ENCODE measurements around the gene NOC2L. TPM values are rescaled to one million over a fixed set of nuclear protein-coding genes. Genes with fewer than 3 reads are reported as not detected.
A peak's percentile ranks its signal among the peaks of the same experiment; 100 is the strongest.

NOC2L gene
- polyA plus RNA-seq, 2 donors: 60.8 to 67.4 TPM

GRCh38 chr1:940107-941014, 18.7 kb downstream of the NOC2L start:
- Histone ChIP-seq H3K27me3 (ENCODE audit: control insufficient read depth in 1 of 2, insufficient read depth in 2 of 2, low read length in 2 of 2) (peaks cover 0 to 39% of the 10 kb centered on the region in 2 donors), H3K4me1 (ENCODE audit: control insufficient read depth in 2 of 2, insufficient read depth in 2 of 2, low read length in 1 of 2) (peaks cover 13 to 29% of the 10 kb centered on the region in 2 donors), H3K4me3 (ENCODE audit: low read depth in 1 of 2, low read length in 2 of 2) (peak overlapping the region; percentile 21 to 22), H3K27ac (ENCODE audit: low read depth in 2 of 2, low read length in 1 of 2) (peak overlapping the region; percentile 26 to 47), H3K36me3 (ENCODE audit: control insufficient read depth in 2 of 2, insufficient read depth in 2 of 2, low read length in 1 of 2) (peaks cover 0 to 6% of the 10 kb centered on the region in 2 donors), H3K9me3 (ENCODE audit: control insufficient read depth in 2 of 2, insufficient read depth in 1 of 2, low read depth in 1 of 2, low read length in 1 of 2) (peaks cover 0 to 3% of the 10 kb centered on the region in 2 donors)
- 0 to 1% methylated on average over 50 to 86 of the region's 86 CpGs for WGBS, 2 donors

DNA sequence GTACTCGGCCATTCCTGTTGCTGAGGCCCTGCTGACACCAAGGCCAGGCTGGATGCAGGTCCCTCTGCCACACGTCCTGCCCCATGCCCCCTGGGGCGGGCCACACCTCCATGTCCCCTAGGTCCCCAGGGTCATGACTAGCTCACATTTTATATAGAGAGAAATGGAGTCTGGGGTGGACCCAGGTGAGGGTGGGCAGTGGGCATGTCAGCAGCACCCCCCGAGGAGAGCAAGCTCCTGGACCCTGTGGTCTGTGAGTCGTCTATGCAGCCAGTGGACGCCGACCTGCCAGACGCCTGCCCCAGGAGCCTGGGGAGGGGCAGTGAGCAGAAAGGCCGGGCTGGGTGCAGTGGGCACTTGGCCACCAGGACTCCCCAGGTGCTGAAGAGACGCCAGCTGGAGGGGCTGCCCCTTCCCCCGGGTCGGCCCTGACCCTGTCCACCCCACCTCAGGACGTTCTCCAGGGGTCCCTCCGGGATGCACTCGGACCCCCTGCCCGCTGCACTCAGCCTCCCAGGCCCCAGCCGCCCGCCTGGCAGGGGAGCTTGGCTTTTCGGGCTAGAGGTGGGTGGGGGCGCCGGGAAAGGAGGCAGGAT, 19.4 kb downstream of the NOC2L start:
- H3K4me3 ChIP-seq (ENCODE audit: low read depth in 1 of 2, low read length in 2 of 2): no peak overlapping the region
- H3K36me3 ChIP-seq (ENCODE audit: control insufficient read depth in 2 of 2, insufficient read depth in 2 of 2, low read length in 1 of 2): no peaks in the 10 kb centered on the region
- WGBS, 2 donors: 18 to 27% methylated on average over 19 to 21 of the region's 21 CpGs
- H3K27me3 ChIP-seq (ENCODE audit: control insufficient read depth in 1 of 2, insufficient read depth in 2 of 2, low read length in 2 of 2): peaks cover 0 to 42% of the 10 kb centered on the region in 2 donors
- peaks cover 13 to 35% of the 10 kb centered on the region in 2 donors for H3K4me1 ChIP-seq (ENCODE audit: control insufficient read depth in 2 of 2, insufficient read depth in 2 of 2, low read length in 1 of 2)
- H3K9me3 ChIP-seq (ENCODE audit: control insufficient read depth in 2 of 2, insufficient read depth in 1 of 2, low read depth in 1 of 2, low read length in 1 of 2): peaks cover 0 to 3% of the 10 kb centered on the region in 2 donors
- H3K27ac ChIP-seq (ENCODE audit: low read depth in 2 of 2, low read length in 1 of 2): no peak overlapping the region

DNA sequence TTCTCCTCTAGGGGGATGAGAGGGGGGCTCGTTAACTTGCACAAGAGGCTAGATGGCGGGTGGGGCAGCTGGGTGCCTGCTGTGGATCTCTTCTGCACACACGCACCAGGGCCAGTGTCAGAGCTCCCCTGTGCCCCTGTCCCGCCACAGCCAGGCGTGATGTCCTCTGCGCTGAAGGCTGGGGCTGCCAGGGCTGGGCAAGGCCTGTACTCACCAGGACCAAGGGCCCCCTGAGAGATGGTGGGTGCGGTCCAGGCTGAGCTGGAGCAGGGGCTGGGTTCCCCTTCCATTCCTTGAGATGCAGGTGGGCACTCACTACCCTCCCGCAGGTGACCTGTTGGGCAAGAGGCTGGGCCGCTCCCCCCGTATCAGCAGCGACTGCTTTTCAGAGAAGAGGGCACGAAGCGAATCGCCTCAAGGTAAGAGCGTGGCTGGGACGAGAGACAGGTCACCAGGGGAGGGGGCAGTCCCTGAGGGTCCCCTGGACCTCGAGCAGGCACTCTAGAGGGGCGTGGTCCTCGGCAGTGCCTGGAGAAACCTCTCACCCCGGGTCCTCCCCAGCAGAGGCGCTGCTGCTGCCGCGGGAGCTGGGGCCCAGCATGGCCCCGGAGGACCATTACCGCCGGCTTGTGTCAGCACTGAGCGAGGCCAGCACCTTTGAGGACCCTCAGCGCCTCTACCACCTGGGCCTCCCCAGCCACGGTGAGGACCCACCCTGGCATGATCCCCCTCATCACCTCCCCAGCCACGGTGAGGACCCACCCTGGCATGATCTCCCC, 20.2 kb downstream of the NOC2L start:
- 66 to 69% methylated on average over 22 to 30 of the region's 30 CpGs for WGBS, 2 donors
- Histone ChIP-seq H3K36me3 (ENCODE audit: control insufficient read depth in 2 of 2, insufficient read depth in 2 of 2, low read length in 1 of 2) (no peaks in the 10 kb centered on the region), H3K27me3 (ENCODE audit: control insufficient read depth in 1 of 2, insufficient read depth in 2 of 2, low read length in 2 of 2) (peaks cover 0 to 42% of the 10 kb centered on the region in 2 donors), H3K4me3 (ENCODE audit: low read depth in 1 of 2, low read length in 2 of 2) (no peak overlapping the region), H3K27ac (ENCODE audit: low read depth in 2 of 2, low read length in 1 of 2) (no peak overlapping the region), H3K4me1 (ENCODE audit: control insufficient read depth in 2 of 2, insufficient read depth in 2 of 2, low read length in 1 of 2) (peaks cover 13 to 35% of the 10 kb centered on the region in 2 donors), H3K9me3 (ENCODE audit: control insufficient read depth in 2 of 2, insufficient read depth in 1 of 2, low read depth in 1 of 2, low read length in 1 of 2) (peaks cover 0 to 3% of the 10 kb centered on the region in 2 donors)

- Histone ChIP-seq H3K9me3 (ENCODE audit: control insufficient read depth in 2 of 2, insufficient read depth in 1 of 2, low read depth in 1 of 2, low read length in 1 of 2) (peaks cover 0 to 3% of the 10 kb centered on the region in 2 donors), H3K27me3 (ENCODE audit: control insufficient read depth in 1 of 2, insufficient read depth in 2 of 2, low read length in 2 of 2) (peaks cover 0 to 42% of the 10 kb centered on the region in 2 donors), H3K4me3 (ENCODE audit: low read depth in 1 of 2, low read length in 2 of 2) (no peak overlapping the region), H3K27ac (ENCODE audit: low read depth in 2 of 2, low read length in 1 of 2) (no peak overlapping the region), H3K36me3 (ENCODE audit: control insufficient read depth in 2 of 2, insufficient read depth in 2 of 2, low read length in 1 of 2) (no peaks in the 10 kb centered on the region), H3K4me1 (ENCODE audit: control insufficient read depth in 2 of 2, insufficient read depth in 2 of 2, low read length in 1 of 2) (peaks cover 13 to 37% of the 10 kb centered on the region in 2 donors)
- WGBS, 2 donors: 51 to 66% methylated on average over 14 to 15 of the region's 15 CpGs
Measured at GRCh38 chr1:938088-938683, 20.9 kb downstream of the NOC2L start.

DNA sequence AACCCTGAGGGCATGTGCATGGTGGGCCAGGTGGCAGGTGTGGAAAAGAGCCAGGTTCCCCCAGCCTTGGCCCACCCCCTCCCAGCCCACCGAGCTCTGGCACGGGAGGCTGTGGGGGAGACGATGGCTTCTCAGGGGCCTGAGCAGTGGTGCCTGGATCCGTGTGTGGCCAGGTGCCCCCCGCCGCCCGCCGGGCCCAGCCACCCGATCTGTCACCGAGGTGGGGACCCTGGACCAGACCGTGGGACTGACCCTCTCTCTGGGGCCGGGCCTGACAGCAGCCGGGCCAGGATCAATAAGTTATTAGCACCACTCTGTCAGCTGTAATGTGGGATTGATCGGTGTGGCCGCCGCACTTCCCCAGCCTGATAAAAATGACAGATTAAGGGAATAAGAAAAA, 21.5 kb downstream of the NOC2L start:
- no peaks in the 10 kb centered on the region for H3K36me3 ChIP-seq (ENCODE audit: control insufficient read depth in 2 of 2, insufficient read depth in 2 of 2, low read length in 1 of 2)
- H3K27ac ChIP-seq (ENCODE audit: low read depth in 2 of 2, low read length in 1 of 2): no peak overlapping the region
- H3K9me3 ChIP-seq (ENCODE audit: control insufficient read depth in 2 of 2, insufficient read depth in 1 of 2, low read depth in 1 of 2, low read length in 1 of 2): peaks cover 0 to 3% of the 10 kb centered on the region in 2 donors
- WGBS, 2 donors: 65 to 77% methylated on average over 12 to 16 of the region's 16 CpGs
- H3K4me3 ChIP-seq (ENCODE audit: low read depth in 1 of 2, low read length in 2 of 2): no peak overlapping the region
- peaks cover 0 to 35% of the 10 kb centered on the region in 2 donors for H3K27me3 ChIP-seq (ENCODE audit: control insufficient read depth in 1 of 2, insufficient read depth in 2 of 2, low read length in 2 of 2)
- H3K4me1 ChIP-seq (ENCODE audit: control insufficient read depth in 2 of 2, insufficient read depth in 2 of 2, low read length in 1 of 2): peaks cover 9 to 31% of the 10 kb centered on the region in 2 donors

- 54 to 59% methylated on average over 43 to 45 of the region's 45 CpGs for WGBS, 2 donors
- H3K27ac ChIP-seq (ENCODE audit: low read depth in 2 of 2, low read length in 1 of 2): no peak overlapping the region
- H3K4me1 ChIP-seq (ENCODE audit: control insufficient read depth in 2 of 2, insufficient read depth in 2 of 2, low read length in 1 of 2): peaks cover 7 to 28% of the 10 kb centered on the region in 2 donors
- peaks cover 0 to 3% of the 10 kb centered on the region in 2 donors for H3K9me3 ChIP-seq (ENCODE audit: control insufficient read depth in 2 of 2, insufficient read depth in 1 of 2, low read depth in 1 of 2, low read length in 1 of 2)
- peaks cover 0 to 26% of the 10 kb centered on the region in 2 donors for H3K27me3 ChIP-seq (ENCODE audit: control insufficient read depth in 1 of 2, insufficient read depth in 2 of 2, low read length in 2 of 2)
- no peaks in the 10 kb centered on the region for H3K36me3 ChIP-seq (ENCODE audit: control insufficient read depth in 2 of 2, insufficient read depth in 2 of 2, low read length in 1 of 2)
- no peak overlapping the region for H3K4me3 ChIP-seq (ENCODE audit: low read depth in 1 of 2, low read length in 2 of 2)
Measured at GRCh38 chr1:936348-937264, 22.4 kb downstream of the NOC2L start.

GRCh38 chr1:935751-936231, 23.3 kb downstream of the NOC2L start:
- no peak overlapping the region for H3K27ac ChIP-seq (ENCODE audit: low read depth in 2 of 2, low read length in 1 of 2)
- peaks cover 0 to 20% of the 10 kb centered on the region in 2 donors for H3K27me3 ChIP-seq (ENCODE audit: control insufficient read depth in 1 of 2, insufficient read depth in 2 of 2, low read length in 2 of 2)
- H3K4me1 ChIP-seq (ENCODE audit: control insufficient read depth in 2 of 2, insufficient read depth in 2 of 2, low read length in 1 of 2): peaks cover 5 to 20% of the 10 kb centered on the region in 2 donors
- WGBS, 2 donors: 11 to 12% methylated on average over 25 to 30 of the region's 30 CpGs
- no peaks in the 10 kb centered on the region for H3K36me3 ChIP-seq (ENCODE audit: control insufficient read depth in 2 of 2, insufficient read depth in 2 of 2, low read length in 1 of 2)
- H3K4me3 ChIP-seq (ENCODE audit: low read depth in 1 of 2, low read length in 2 of 2): no peak overlapping the region
- peaks cover 0 to 2% of the 10 kb centered on the region in 2 donors for H3K9me3 ChIP-seq (ENCODE audit: control insufficient read depth in 2 of 2, insufficient read depth in 1 of 2, low read depth in 1 of 2, low read length in 1 of 2)

GRCh38 chr1:934991-935750, 23.9 kb downstream of the NOC2L start:
- Histone ChIP-seq H3K27ac (ENCODE audit: low read depth in 2 of 2, low read length in 1 of 2) (no peak overlapping the region), H3K36me3 (ENCODE audit: control insufficient read depth in 2 of 2, insufficient read depth in 2 of 2, low read length in 1 of 2) (no peaks in the 10 kb centered on the region), H3K4me1 (ENCODE audit: control insufficient read depth in 2 of 2, insufficient read depth in 2 of 2, low read length in 1 of 2) (peaks cover 2 to 15% of the 10 kb centered on the region in 2 donors), H3K9me3 (ENCODE audit: control insufficient read depth in 2 of 2, insufficient read depth in 1 of 2, low read depth in 1 of 2, low read length in 1 of 2) (no peaks in the 10 kb centered on the region), H3K4me3 (ENCODE audit: low read depth in 1 of 2, low read length in 2 of 2) (no peak overlapping the region), H3K27me3 (ENCODE audit: control insufficient read depth in 1 of 2, insufficient read depth in 2 of 2, low read length in 2 of 2) (peaks cover 0 to 14% of the 10 kb centered on the region in 2 donors)
- 10 to 12% methylated on average over 37 of the region's 37 CpGs for WGBS, 2 donors
